Measurements from ENCODE around the gene NET1.

The NET1 gene

GRCh38 chr10:5411941-5412276 is 448 bp upstream of the NET1 start:
- no peak for DNase-seq (ENCODE audit: low read depth)
- peak overlapping the region; percentile 85 for H3K4me3 ChIP-seq (ENCODE audit: control insufficient read depth, low read depth, low read length)
- TF ChIP-seq, protein P1, sequence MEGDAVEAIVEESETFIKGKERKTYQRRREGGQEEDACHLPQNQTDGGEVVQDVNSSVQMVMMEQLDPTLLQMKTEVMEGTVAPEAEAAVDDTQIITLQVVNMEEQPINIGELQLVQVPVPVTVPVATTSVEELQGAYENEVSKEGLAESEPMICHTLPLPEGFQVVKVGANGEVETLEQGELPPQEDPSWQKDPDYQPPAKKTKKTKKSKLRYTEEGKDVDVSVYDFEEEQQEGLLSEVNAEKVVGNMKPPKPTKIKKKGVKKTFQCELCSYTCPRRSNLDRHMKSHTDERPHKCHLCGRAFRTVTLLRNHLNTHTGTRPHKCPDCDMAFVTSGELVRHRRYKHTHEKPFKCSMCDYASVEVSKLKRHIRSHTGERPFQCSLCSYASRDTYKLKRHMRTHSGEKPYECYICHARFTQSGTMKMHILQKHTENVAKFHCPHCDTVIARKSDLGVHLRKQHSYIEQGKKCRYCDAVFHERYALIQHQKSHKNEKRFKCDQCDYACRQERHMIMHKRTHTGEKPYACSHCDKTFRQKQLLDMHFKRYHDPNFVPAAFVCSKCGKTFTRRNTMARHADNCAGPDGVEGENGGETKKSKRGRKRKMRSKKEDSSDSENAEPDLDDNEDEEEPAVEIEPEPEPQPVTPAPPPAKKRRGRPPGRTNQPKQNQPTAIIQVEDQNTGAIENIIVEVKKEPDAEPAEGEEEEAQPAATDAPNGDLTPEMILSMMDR (IDR thresholded peaks at IDR 0.05; ENCODE audit: control insufficient read depth, insufficient read depth, low read depth, low read length, missing control alignments): no peak

- TF ChIP-seq, protein P1 (IDR thresholded peaks at IDR 0.05; ENCODE audit: control insufficient read depth, insufficient read depth, low read depth, low read length, missing control alignments): no peak
- DNase-seq (ENCODE audit: low read depth): no peak
- peak overlapping the region; percentile 85 for H3K4me3 ChIP-seq (ENCODE audit: control insufficient read depth, low read depth, low read length)
Measured at GRCh38 chr10:5413012-5413938, 918 bp downstream of the NET1 start.

- DNase-seq (ENCODE audit: low read depth): no peak
- TF ChIP-seq, protein P1 (IDR thresholded peaks at IDR 0.05; ENCODE audit: control insufficient read depth, insufficient read depth, low read depth, low read length, missing control alignments): no peak
- no peak overlapping the region for H3K4me3 ChIP-seq (ENCODE audit: control insufficient read depth, low read depth, low read length)
Measured at GRCh38 chr10:5416981-5417380, 4.6 kb downstream of the NET1 start.

GRCh38 chr10:5418584-5418983 is 6.2 kb downstream of the NET1 start:
- TF ChIP-seq, protein P1 (IDR thresholded peaks at IDR 0.05; ENCODE audit: control insufficient read depth, insufficient read depth, low read depth, low read length, missing control alignments): no peak
- DNase-seq (ENCODE audit: low read depth): no peak

GRCh38 chr10:5419466-5420094 is 7.2 kb downstream of the NET1 start:
- TF ChIP-seq, protein P1 (IDR thresholded peaks at IDR 0.05; ENCODE audit: control insufficient read depth, insufficient read depth, low read depth, low read length, missing control alignments): no peak
- no peak for DNase-seq (ENCODE audit: low read depth)

More at GRCh38 chr10:5418584-5418983, 6.2 kb downstream of the NET1 start:
- no peak overlapping the region for H3K4me3 ChIP-seq (ENCODE audit: control insufficient read depth, low read depth, low read length)

DNA sequence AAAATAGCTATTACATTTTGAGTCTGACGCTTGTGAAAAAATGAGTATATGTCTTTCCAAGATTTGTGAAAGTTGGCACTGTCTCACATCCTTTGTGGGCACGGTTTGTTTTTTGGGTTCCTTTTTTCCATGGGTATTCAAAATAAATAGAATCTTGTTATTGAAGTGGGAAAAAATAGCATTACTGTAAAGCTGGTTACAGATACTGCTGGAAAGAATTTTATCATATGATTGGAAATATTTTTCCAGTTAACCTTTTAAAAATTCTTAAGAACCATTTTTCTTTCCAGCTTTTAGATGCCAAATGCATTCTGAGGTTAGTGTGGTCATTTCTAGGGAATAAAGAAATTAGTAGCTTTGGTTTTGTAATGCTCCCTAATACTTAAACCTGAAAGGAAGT is 11.4 kb downstream of the NET1 start:
- DNase-seq (ENCODE audit: low read depth): no peak
- TF ChIP-seq, protein P1 (IDR thresholded peaks at IDR 0.05; ENCODE audit: control insufficient read depth, insufficient read depth, low read depth, low read length, missing control alignments): no peak
- H3K4me3 ChIP-seq (ENCODE audit: control insufficient read depth, low read depth, low read length): no peak overlapping the region

More at GRCh38 chr10:5419466-5420094, 7.2 kb downstream of the NET1 start:
- no peak overlapping the region for H3K4me3 ChIP-seq (ENCODE audit: control insufficient read depth, low read depth, low read length)
